Mesenteric fat pad (tissue), 1 donor: ENCODE measurements around the gene MDFI. TPM values are rescaled to one million over a fixed set of nuclear protein-coding genes. Genes with fewer than 3 reads are reported as not detected.

Experiments
- DNase-seq: peaks from one replicate; pipeline ENCODE4 v3.0.0-alpha.2; 2020; ENCODE audit warnings: low spot score
- total RNA-seq: library from RNA; stranded (reverse); fragmentation: NEBNext Ultra II Directional; extraction: Animal tissue kit (Norgen Biotek cat#: 25700); gene quantifications from one replicate; pipeline ENCODE4 v1.2.1, GENCODE V29; 2021
- donor health status: DM: yes; HTN: yes; CAD: no.

Gene MDFI
- total RNA-seq, 1 donor from 2014 or later, result 21.7 TPM

DNA sequence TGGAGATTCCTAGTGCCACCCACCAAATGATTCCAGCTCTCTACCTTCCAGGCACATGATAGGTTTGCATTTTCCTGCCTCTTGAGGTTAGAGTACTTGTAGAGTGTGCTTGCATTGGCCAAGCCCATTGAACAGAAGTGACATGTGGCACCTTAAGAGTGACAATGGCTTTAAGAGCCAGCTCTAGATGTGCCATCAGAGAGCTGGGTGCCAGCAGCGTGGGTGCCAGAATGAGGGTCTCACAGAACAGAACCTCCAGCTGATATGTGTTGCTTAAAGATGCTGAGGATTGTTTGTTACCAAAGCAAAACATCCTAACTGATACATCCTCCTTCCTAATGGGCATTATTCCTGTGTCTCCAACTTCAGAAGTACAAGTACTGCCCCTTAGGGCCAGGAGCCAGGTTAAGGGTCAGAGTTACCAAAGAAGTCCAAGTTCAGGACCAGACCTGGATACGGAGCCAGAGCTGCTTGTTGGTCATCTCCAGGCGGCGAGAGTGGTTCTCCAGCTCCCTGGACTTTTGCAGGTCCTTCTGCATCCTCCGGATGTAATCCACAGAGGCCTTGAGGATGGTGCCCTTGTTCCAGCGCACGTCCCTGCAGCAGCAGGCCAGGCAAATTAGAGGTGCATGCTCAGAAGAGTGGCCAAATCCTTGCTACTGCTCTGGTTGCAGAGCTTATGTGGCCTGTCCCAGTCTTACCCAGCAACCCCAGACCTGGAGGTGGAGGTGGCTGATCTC is 47.5 kb downstream of the MDFI start:
- no peak for DNase-seq

DNA sequence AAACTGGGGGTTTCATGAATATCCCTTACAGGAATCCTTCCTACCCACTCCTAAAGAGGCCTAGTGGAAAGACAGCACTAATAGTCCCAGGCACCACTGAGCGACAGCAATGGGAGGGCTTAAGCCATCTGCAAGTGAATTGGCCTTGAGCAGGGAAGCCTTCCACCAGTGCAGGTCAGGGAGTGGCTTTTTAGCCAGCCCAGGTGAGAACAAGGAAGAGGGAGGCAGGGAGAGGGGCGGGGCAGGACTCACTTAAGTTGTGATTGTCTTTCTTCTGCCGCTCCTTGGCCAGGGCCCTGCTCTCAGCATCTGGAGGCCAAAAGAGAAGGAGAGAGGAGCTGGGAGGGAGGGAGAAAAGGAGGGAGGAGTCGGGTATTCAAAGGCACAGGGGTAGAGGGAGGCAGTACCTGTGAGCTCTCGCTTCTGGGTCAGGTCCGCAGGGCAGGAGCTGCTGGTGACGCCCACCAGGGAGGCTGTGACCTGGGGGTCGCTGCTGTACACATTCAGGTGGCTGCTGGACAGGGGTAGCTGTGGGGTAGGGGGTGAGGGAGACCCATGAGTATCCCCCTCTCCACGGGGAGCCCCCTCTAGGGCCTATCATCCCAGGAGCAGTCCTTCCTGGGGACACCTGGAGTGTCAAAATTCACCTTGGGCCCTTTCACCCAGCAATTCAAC is 49.4 kb downstream of the MDFI start:
- DNase-seq, result no peak

GRCh38 chr6:41688256-41688965 is 50.1 kb downstream of the MDFI start:
- DNase-seq, result peak; percentile 78

- peak; percentile 78 for DNase-seq
Observed at GRCh38 chr6:41689171-41690008, 51.1 kb downstream of the MDFI start.

DNA sequence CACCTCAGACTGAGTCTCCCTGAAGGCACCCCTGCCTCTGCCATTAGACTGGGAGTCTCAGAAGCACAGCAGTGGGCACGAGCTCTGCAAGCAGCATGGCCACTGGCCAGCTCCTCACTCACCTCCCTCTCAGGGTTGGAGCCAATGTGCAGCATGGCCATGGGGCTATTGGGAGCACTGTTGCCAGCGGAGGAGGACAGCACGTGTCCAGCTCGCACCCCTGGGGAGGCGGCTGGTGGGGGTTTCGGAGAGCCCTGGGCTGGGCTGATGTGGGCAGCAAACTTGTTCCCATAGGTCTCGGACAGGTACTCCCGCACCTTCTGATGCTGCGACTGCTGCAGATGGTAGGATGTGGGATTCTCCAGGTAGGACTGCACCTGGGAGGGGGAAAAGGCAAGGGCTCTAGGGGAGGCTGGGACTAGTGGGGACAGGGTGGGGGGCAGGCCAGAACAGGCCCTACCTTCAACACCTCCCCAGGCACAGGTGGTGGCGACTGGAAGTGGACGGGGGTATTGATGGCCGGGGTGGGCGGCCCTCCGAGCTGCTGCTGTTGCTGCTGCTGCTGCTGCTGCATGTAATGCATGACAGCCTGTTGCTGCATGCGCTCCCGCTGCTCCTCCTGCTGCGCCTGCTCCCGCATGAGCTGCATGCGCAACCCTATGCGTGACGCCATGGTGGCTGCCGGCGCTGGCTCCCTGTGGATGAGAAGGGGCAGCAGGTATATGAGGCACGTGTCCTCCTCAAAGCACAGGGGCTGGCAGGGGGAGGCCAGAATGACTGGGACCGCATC is 52.5 kb downstream of the MDFI start:
- no peak for DNase-seq

DNA sequence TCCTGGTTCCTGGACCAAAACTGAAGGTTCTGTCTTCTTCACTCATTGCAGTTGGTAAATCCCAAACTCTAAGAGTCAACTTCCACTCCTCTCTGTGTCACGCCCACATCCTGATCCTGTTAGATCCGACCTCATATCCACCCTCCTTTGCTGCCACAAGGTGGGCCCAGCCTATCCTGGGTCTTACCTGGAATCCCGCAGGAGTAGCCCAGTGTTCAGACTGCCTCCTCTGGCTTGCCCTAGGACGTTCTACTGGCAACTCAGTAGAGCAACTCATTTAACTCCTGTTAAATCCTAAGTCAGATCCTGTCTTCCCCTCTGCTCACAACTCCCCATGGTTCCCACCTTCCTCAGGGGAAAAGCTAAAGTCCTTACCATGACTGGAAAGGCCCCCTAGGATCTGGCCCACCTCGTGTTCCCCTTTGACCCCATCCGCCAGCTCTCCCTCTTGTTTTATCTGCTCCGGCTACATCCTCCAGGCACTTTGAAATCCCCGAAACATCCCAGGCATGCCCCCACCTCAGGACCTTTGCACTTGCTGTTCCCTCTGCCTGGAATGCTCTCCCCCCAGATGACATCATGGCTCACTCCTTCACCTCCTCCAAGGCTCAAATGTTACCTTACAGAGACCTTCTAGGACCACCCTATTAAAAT is 53.3 kb downstream of the MDFI start:
- DNase-seq, result no peak

- no peak for DNase-seq
Observed at GRCh38 chr6:41692080-41692675, 53.9 kb downstream of the MDFI start.

- DNase-seq, result no peak
Observed at GRCh38 chr6:41692730-41693129, 54.5 kb downstream of the MDFI start.

GRCh38 chr6:41693281-41694240 is 55.3 kb downstream of the MDFI start:
- no peak for DNase-seq

DNA sequence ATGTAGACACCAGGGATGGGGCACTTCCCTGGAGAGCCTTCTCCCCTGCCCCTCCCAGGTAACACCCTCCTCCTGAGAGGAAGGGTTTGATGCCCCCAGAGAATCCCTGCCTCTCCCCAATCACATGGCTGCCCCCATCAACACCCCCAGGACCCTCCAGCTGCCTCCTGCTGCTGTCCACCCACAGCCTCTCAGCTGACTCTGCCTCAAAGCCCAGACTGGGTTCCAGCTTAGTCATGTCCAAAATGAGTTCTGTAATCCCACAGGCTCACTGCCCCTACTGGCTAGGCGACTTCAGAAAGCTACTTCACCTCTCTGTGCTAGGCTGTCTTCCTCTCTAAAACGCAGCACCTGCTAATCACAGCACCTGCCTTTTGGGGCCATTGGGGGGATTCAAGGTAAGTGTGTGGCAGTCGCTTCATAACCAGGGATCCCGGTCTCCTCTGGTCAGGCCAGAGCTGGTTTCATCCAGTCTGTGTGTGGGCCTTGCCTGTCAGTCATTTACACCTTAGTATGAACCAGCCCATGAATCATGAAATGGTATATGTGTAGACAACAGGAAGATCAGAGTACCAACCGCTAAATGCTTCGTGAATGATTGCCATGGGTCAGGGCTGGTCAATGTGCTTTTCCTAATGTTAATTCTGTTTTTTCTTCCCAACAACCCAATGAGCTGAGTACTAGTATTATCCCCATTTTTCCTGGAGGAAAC is 56.7 kb downstream of the MDFI start:
- DNase-seq, result no peak

DNA sequence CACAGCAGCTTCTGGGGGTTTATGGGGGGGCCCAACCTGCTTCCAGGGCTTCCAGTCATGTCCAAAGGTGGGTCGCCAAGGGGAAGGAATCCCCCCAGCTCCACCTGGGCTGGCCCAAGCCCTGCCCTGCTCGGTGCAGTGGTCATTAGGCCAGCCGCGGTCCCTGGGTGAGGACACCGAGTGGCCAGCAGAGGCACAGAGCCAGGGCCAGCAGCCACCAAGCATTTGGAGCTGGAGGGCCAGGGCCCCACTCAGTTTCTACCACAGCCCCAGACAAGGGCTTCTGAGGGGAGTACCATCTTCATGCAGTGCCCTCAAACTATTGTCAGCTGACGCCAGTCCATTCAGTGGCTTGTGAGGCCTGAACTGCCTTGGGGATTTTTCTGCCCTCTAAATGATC is 57.6 kb downstream of the MDFI start:
- no peak for DNase-seq

- DNase-seq, result no peak
Observed at GRCh38 chr6:41696788-41697187, 58.5 kb downstream of the MDFI start.

DNA sequence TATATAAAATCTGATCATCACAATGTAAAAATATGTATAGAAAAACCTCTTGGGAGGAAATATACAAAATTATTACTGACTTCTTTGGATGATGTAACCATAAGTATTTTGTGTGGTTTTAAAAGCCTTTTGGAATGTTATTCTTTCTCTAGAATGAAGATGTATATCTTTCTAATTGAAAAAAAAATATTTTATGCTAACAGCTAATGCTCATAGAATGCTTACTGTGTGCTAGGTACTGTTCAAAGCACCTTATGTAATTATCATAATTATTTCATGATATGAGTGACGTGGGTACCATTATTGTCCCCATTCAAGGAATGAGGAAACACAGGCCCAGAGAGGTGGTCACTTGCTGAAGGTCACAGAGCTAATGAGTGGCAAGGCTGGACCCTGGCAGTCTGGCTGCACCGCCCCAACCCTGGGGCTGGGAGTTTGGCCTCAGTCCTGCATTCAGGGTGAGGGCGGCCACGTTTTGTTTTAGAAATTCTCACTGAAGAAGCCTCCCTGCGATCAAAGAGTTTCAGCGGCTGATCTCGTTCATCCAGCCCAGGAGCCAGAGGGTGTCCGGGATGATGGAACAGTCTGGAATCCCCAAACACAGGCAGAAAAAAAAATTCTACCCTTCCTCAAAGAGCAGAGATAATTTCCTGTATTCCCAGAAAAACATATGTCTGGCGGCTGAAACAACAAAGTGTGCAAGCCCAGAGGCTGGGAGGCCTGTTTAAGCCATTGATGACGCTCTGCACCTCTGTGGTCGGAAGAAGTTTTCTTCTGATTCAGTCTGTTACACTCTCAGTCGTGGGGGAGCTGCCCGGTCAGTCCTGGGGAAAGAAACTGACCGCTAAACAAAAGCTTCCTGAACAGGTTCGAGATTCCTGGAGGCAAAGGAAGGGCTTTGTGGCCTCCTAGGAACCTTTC is 59.9 kb downstream of the MDFI start:
- no peak for DNase-seq

DNA sequence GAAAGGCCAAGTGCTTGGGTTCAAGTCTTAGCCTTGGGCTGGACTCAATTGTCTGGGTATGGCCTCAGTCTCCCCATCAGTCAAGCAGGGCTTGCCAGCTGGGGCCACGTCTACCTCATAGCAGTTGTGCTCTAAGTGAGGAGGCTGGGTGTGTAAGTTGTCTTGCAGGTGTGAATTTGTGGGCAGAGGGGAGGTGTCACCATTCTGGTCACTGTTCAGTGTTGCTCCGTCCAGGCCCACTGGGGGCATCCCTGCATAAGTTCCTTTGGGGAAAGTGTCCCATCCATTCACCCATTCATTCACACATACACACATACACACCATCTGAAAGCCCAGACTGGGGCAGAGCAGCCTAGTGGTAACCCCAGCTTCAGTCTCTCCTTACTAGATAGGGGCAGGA is 60.8 kb downstream of the MDFI start:
- no peak for DNase-seq

DNA sequence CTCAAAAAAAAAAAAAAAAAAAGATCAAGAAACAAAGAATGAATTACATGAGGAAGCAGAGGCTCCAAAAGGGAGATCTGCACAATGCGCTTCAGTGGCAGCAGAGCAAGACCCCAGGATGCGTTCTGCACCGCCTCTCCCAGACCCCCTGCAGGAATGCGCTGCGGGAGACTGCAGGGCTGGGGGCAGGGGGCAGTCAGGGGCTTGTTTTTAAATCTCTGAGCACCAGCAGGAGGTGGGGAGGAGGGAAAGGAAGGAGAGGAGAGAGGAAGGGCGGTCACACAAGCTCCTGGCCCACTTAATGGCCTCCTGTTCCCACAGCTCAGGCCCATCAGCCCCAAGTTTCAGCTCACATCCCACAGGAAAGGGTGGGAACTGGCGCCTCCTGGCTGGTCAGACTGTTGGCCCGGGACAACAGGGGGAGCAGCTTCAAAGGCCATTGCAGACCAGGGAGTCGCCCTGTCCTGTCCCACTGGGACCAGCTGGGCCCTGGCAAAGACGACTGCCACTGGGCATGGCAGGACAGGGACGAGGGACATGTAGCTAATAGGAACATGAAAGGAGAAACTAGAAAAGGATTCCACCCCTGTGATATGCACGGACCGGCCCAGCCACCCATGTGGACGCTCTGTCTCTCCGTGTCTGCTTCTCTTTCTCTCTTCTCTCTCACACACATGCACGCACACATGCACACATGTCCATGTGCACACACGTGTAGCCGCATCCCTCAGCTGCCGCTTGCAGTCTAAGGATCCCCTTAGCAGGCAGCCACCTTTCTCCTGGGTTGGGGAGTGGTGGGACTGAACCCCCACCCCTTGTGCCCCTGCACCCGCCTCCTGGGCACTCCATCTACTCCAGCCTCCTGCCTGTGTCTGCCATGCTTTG is 62.4 kb downstream of the MDFI start:
- DNase-seq, result no peak
